HepG2 (cell line): ENCODE measurements around the gene CEBPG. TPM values are rescaled to one million over a fixed set of nuclear protein-coding genes. Genes with fewer than 3 reads are reported as not detected.

ENCODE experiments used
- ATF1 ChIP-seq: IDR thresholded peaks from 2 replicates; pipeline ENCODE4 v1.6.1; 2016; ENCODE audit warnings: mild to moderate bottlenecking, control low read depth
- BCL3 ChIP-seq: sonication (generic); formaldehyde crosslinking; IDR thresholded peaks from 2 replicates; pipeline ENCODE4 v1.5.1; 2020; ENCODE audit warnings: mild to moderate bottlenecking, missing genetic modification reagents, moderate library complexity
- CBFB ChIP-seq: sonication (generic); formaldehyde crosslinking; IDR thresholded peaks from 2 replicates; pipeline ENCODE4 v1.4.0; 2020; ENCODE audit warnings: missing genetic modification reagents
- CBX5 ChIP-seq: sonication (generic); formaldehyde crosslinking; IDR thresholded peaks from 2 replicates; pipeline ENCODE4 v1.4.0; 2020; ENCODE audit warnings: missing genetic modification reagents, borderline replicate concordance
- FOXK1 ChIP-seq: sonication (generic); formaldehyde crosslinking; IDR thresholded peaks from 2 replicates; pipeline ENCODE4 v1.4.0; 2020; ENCODE audit warnings: low read depth, missing genetic modification reagents, borderline replicate concordance
- FOXP4 ChIP-seq: sonication (generic); formaldehyde crosslinking; IDR thresholded peaks from 2 replicates; pipeline ENCODE4 v1.4.0; 2020; ENCODE audit warnings: missing genetic modification reagents
- HNF1B ChIP-seq: sonication (generic); formaldehyde crosslinking; IDR thresholded peaks from 2 replicates; pipeline ENCODE4 v1.5.1; 2020; ENCODE audit warnings: mild to moderate bottlenecking, moderate library complexity, missing genetic modification reagents
- KDM2A ChIP-seq: sonication (generic); formaldehyde crosslinking; IDR thresholded peaks from 2 replicates; pipeline ENCODE4 v1.4.0; 2020; ENCODE audit warnings: low read depth, missing genetic modification reagents, borderline replicate concordance
- MIER3 ChIP-seq: IDR thresholded peaks from 2 replicates; pipeline ENCODE4 v1.6.1; 2016; ENCODE audit warnings: missing compliant biosample characterization, borderline replicate concordance
- NAIF1 ChIP-seq: sonication (generic); formaldehyde crosslinking; IDR thresholded peaks from 2 replicates; pipeline ENCODE4 v1.5.0; 2020; ENCODE audit warnings: mild to moderate bottlenecking, missing genetic modification reagents, borderline replicate concordance
- NCOR1 ChIP-seq: fragments of 200-600 bp; sonication (generic); IDR thresholded peaks from 2 replicates; pipeline ENCODE4 v1.7.0; 2017; ENCODE audit warnings: antibody characterized with exemption, low read length, borderline replicate concordance
- NFAT5 ChIP-seq: sonication (generic); formaldehyde crosslinking; IDR thresholded peaks from 2 replicates; pipeline ENCODE4 v1.4.0; 2020; ENCODE audit warnings: missing genetic modification reagents
- NFYB ChIP-seq: sonication (generic); formaldehyde crosslinking; IDR thresholded peaks from 2 replicates; pipeline ENCODE4 v1.4.0; 2020; ENCODE audit warnings: missing genetic modification reagents
- RBM39 ChIP-seq: fragments of 200-400 bp; formaldehyde crosslinking; IDR thresholded peaks from one replicate; pipeline ENCODE4 v1.6.1; 2018; ENCODE audit warnings: antibody characterized with exemption, mild to moderate bottlenecking, low read depth, low read length; ENCODE audit not compliant: poor library complexity, severe bottlenecking
- TEF ChIP-seq: sonication (generic); formaldehyde crosslinking; IDR thresholded peaks from 2 replicates; pipeline ENCODE4 v1.5.0; 2020; ENCODE audit warnings: missing genetic modification reagents
- ZFYVE20 ChIP-seq: sonication (generic); formaldehyde crosslinking; IDR thresholded peaks from 2 replicates; pipeline ENCODE4 v1.8.0; 2023; ENCODE audit warnings: low read depth, mild to moderate bottlenecking, moderate library complexity, missing genetic modification reagents, borderline replicate concordance
- ZNF83 ChIP-seq: sonication (generic); formaldehyde crosslinking; IDR thresholded peaks from 2 replicates; pipeline ENCODE4 v1.4.0; 2020; ENCODE audit warnings: missing genetic modification reagents, mild to moderate bottlenecking, borderline replicate concordance
- polyA plus RNA-seq, 8 experiments: library from polyadenylated mRNA; depleted of rRNA in 3 of 8; stranded (reverse) in 7 of 8; unstranded in 1 of 8; fragments of >200 nt; fragmentation: Illumina TruSeq in 4 of 8; extraction: Trizol in 4 of 8; gene quantifications; 2 replicates each; pipeline versions ENCODE4 v1.2.1 to v1.2.3, GENCODE V29; 2011 to 2016; ENCODE audit warnings: low read depth in 4 of 8, missing spikeins in 1 of 8, mixed read lengths in 1 of 8; ENCODE audit not compliant: insufficient read depth in 1 of 8
- total RNA-seq, 5 experiments: library from RNA; depleted of rRNA; stranded (reverse); fragments of >200 nt; fragmentation: Illumina TruSeq; extraction: Trizol; gene quantifications; 2 replicates each; pipeline ENCODE4 v1.2.3, GENCODE V29; 2016; ENCODE audit warnings: low read depth in 1 of 5

Gene CEBPG
- total and polyA plus RNA-seq, 2 of the 13 experiments (the other 11 are each of a cell fraction or from before 2014, with no cell fraction given): 25.7 to 34.3 TPM

GRCh38 chr19:33373453-33374235 lies at the start of gene CEBPG (continued):
- no peak for TF ChIP-seq FOXP4
- no peak for TF ChIP-seq NFAT5 (CRISPR knock-in tag)
- TF ChIP-seq RBM39: no peak
- TF ChIP-seq NAIF1 (CRISPR knock-in tag): no peak
- 0 out of 2 replicates have a peak, but pooled peaks have one; percentile 12 for TF ChIP-seq FOXK1 (CRISPR knock-in tag)
- TF ChIP-seq BCL3: peak; percentile 90
- no peak; the same call in 1 of the 2 replicates for TF ChIP-seq ZFYVE20 (CRISPR knock-in tag)
- TF ChIP-seq NFYB (CRISPR knock-in tag): peak; percentile 86
- TF ChIP-seq HNF1B: no peak
- no peak for TF ChIP-seq MIER3
- peak; percentile 52 for TF ChIP-seq CBFB (CRISPR knock-in tag)
- TF ChIP-seq ZNF83 (CRISPR knock-in tag): no peak
- no peak for TF ChIP-seq ATF1
- TF ChIP-seq TEF (CRISPR knock-in tag): peak; percentile 77; the same call in 1 of the 2 replicates
- TF ChIP-seq NCOR1: no peak
- TF ChIP-seq KDM2A (CRISPR knock-in tag): peak; percentile 18
- no peak for TF ChIP-seq CBX5 (CRISPR knock-in tag)
